Measurements from ENCODE around the gene REXO1. TPM values are rescaled to one million over a fixed set of nuclear protein-coding genes. Genes with fewer than 3 reads are reported as not detected.

Gene REXO1
- total and polyA plus RNA-seq, 9 of the 15 experiments (the other 6 are each of a cell fraction or from before 2014, with no cell fraction given), result 0.04 to 63.3 (median 15.8) TPM

DNA sequence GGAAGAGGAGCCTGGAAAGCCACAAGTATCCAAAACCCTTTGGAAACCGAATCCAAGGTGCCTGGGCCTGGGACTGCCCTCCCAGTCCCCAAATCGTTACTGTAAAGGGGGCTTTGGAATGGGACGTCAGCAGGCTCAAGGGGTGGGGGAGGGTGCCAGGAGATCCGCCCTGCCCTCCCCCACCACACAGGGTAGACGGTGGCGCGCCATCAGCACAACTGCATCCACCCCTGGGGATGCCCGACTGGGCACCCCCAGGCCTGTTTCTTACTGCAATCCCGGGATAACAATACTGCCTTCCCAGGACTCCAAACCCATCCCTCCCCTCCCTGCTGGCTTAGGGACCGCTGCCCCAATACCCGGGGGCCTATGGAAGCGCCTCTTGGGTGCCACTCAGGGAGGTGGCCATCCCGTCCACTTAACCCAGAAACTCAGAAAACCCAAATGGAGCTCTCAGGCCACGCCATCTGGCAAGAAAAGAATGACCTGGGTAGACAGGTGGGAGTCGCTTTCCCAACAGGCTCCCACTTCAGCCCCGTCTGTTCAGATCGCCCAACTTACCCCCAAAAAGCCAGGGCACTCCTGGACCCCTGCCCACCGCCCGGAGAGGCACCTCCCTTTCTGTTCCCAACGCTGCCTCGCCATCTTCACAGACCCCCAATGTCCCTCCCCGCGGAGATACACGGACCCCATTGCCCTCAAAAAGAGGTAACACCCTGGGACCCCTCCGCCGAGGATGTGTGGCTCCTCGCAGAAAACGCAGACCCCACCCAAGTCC is 12.7 kb upstream of the REXO1 start (continued):
- no peak for TF ChIP-seq PRPF4 (IDR thresholded peaks at IDR 0.05; ENCODE audit: insufficient read depth, low read depth, low read length, poor library complexity, severe bottlenecking)
- no peak for TF ChIP-seq NFIX (CRISPR knock-in tag; IDR thresholded peaks at IDR 0.05; ENCODE audit: low read depth)
- no peak for TF ChIP-seq ZNF695 (CRISPR knock-in tag; IDR thresholded peaks at IDR 0.05)

DNA sequence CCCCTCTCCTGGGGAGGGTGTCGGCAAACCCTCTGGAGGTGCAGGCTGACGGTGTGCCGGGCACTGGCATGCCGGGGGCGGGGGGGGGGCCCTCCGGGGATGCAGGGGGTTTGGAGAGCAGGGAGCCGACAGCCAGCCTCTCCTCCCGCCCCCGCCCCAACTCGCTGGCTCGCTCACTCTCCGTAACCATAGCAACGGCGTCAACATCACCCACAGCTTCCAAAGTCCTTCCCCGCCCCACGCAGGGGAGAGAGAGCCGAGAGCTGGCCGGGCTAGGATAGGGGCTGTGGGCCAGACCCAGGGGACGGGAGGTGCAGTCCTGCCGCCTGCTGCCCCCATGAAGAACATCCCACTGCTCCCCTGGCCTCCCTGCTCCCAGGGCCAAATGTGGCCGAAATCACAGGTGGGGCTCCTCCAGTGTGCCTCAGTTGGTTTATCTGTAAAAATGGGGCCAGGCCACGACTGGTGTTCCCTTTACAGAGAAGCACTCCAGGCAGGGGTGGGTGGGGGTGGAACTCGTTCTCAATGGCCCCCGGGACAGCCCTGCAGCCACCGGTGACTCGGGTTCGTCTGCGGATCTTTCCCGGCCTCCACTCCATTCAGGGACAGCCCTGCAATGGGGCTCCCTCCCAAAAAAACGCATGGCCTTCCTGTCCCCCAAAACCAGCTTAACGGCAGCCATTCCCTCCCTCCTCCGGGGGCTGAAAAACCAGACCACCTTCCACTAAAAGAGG is 11.9 kb upstream of the REXO1 start:
- intact Hi-C loops (cut with micrococcal nuclease) (no loop called here), in situ Hi-C loops (cut with MboI) (no loop called here)
- Histone ChIP-seq H3K4me2 (ENCODE audit: insufficient read depth, low read length) (peak overlapping the region; percentile 82), H3K9ac (ENCODE audit: insufficient read depth in 1 of 2, low read depth in 2 of 2, low read length in 2 of 2) (peak overlapping the region; percentile 84 to 97), H3K4me3 (peak overlapping the region; percentile 95), H3K9me3 (replicated peaks; ENCODE audit: control insufficient read depth, insufficient read depth, low read depth, low read length) (no peaks in the 10 kb centered on the region), H3K9me1 (ENCODE audit: control insufficient read depth, insufficient read depth, low read length) (peaks cover 5% of the 10 kb centered on the region), H3K79me2 (ENCODE audit: control insufficient read depth, insufficient read depth, low read length) (peaks cover 80% of the 10 kb centered on the region), H3K27me3 (ENCODE audit: control insufficient read depth in 2 of 2, insufficient read depth in 2 of 2, low read length in 2 of 2) (no peaks in the 10 kb centered on the region), H4K20me1 (replicated peaks; ENCODE audit: control insufficient read depth, insufficient read depth, low read length) (peaks cover 28% of the 10 kb centered on the region), H2AFZ (ENCODE audit: low read depth, low read length) (no peak overlapping the region), H3K4me1 (replicated peaks in 1 of 2; ENCODE audit: control insufficient read depth in 2 of 2, insufficient read depth in 2 of 2, low read length in 2 of 2) (peaks cover 52 to 83% of the 10 kb centered on the region in 2 experiments), H3K27ac (ENCODE audit: extremely low read depth, low read depth, low read length) (peak overlapping the region; percentile 60), H3K36me3 (ENCODE audit: control insufficient read depth, insufficient read depth, low read length) (no peaks in the 10 kb centered on the region; the same call in 2 of the 3 replicates)
- POLR2A ChIA-PET, result interaction anchor here (0.6 kb wide), 1 partner anchor 318 kb away, joined by 3 read pairs; no protein-coding TSS in a partner anchor
- peak in 3 of 4 experiments; percentile 51 to 90 (median 71) for DNase-seq (ENCODE audit: extremely low read depth in 1 of 4, low spot score in 3 of 4)
- ATAC-seq, result no peak
- peak; percentile 82 for FAIRE-seq
- CTCF ChIA-PET (ENCODE audit: low intra/inter-chr PET ratio), result no interaction called here
- 8% methylated on average over 15 of the region's 32 CpGs for WGBS (ENCODE audit: insufficient coverage, low coverage, missing lambda C conversion rate)
- BruUV-seq (replicated peaks), result no TSS peak
- TF ChIP-seq NFXL1 (CRISPR knock-in tag; IDR thresholded peaks at IDR 0.05), result no peak
- TF ChIP-seq RBBP5 (IDR thresholded peaks at IDR 0.05; ENCODE audit: borderline replicate concordance, insufficient read depth, low read length, poor library complexity, severe bottlenecking), result peak; percentile 32
- TF ChIP-seq RFX1 (IDR thresholded peaks at IDR 0.05), result peak; percentile 99
- TF ChIP-seq, protein P1, sequence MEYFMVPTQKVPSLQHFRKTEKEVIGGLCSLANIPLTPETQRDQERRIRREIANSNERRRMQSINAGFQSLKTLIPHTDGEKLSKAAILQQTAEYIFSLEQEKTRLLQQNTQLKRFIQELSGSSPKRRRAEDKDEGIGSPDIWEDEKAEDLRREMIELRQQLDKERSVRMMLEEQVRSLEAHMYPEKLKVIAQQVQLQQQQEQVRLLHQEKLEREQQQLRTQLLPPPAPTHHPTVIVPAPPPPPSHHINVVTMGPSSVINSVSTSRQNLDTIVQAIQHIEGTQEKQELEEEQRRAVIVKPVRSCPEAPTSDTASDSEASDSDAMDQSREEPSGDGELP (CRISPR knock-in tag; IDR thresholded peaks at IDR 0.05; ENCODE audit: borderline replicate concordance), result peak; percentile 30; the same call in 1 of the 2 replicates
- TF ChIP-seq NFATC3 (IDR thresholded peaks at IDR 0.05), result no peak
- no peak for TF ChIP-seq HMG20B (CRISPR knock-in tag; IDR thresholded peaks at IDR 0.05)
- no peak for TF ChIP-seq ZNF584 (CRISPR knock-in tag; IDR thresholded peaks at IDR 0.05; ENCODE audit: low read depth)
- peak in 1 of 2 experiments; percentile 94; a peak in 1 of 4 replicates for TF ChIP-seq CSDE1 (IDR thresholded peaks at IDR 0.05)
- TF ChIP-seq CXXC5 (CRISPR knock-in tag; IDR thresholded peaks at IDR 0.05), result peak; percentile 37; the same call in 1 of the 2 replicates
- TF ChIP-seq ARID1B (IDR thresholded peaks at IDR 0.05), result no peak
- TF ChIP-seq XRCC5 (IDR thresholded peaks at IDR 0.05; ENCODE audit: low read depth, low read length), result no peak
- peak; percentile 23; the same call in 1 of the 2 replicates for TF ChIP-seq ZBTB7A (IDR thresholded peaks at IDR 0.05; ENCODE audit: borderline replicate concordance, control insufficient read depth, low read depth, low read length)
- TF ChIP-seq STAG1 (CRISPR knock-in tag; IDR thresholded peaks at IDR 0.05; ENCODE audit: borderline replicate concordance), result no peak
- TF ChIP-seq, protein P2, sequence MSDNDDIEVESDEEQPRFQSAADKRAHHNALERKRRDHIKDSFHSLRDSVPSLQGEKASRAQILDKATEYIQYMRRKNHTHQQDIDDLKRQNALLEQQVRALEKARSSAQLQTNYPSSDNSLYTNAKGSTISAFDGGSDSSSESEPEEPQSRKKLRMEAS (CRISPR knock-in tag; IDR thresholded peaks at IDR 0.05), result no peak
- 0 out of 4 replicates have a peak, but pooled peaks of 1 of the 2 experiments have one; percentile 24 for TF ChIP-seq NONO (IDR thresholded peaks at IDR 0.05; ENCODE audit: low read depth in 2 of 2, low read length in 1 of 2)
- TF ChIP-seq SUPT5H (IDR thresholded peaks at IDR 0.05), result no peak

Measured in K562 (cell line).